K562 (cell line): ENCODE data around the gene PHF10. TPM values are rescaled to one million over a fixed set of nuclear protein-coding genes. Genes with fewer than 3 reads are reported as not detected.

ENCODE experiments used
- ATAC-seq: fragments of 200-7000 bp; cut with Tn5 transposase; 3 replicates; pipeline ENCODE4 v1.9.1; 2020; ENCODE audit warnings: moderate library complexity
- BruUV-seq: library from RNA; stranded (reverse); fragments of 400-500 nt; replicated peaks from 2 replicates; lab custom pipeline; 2021; lab: Mats Ljungman, UMichigan
- CTCF ChIA-PET: fragments of 300-600 bp; formaldehyde crosslinking; extraction: SDS; loops from one replicate; lab custom pipeline; 2021; ENCODE audit warnings: low intra/inter-chr PET ratio; lab: Yijun Ruan, JAX
- POLR2A ChIA-PET: fragments of 300-600, 350-650 bp; sonication (Branson Sonifier 250); formaldehyde crosslinking; extraction: SDS; loops from one replicate; lab custom pipeline; 2021; ENCODE audit warnings: antibody characterized with exemption, inconsistent platforms; lab: Yijun Ruan, JAX
- DNase-seq, 4 experiments: peaks; one replicate each; pipeline versions ENCODE4 v3.0.0 to v3.0.0-alpha.2; 2011 to 2018; ENCODE audit warnings: low spot score in 3 of 4, mixed read lengths in 3 of 4; ENCODE audit errors: extremely low read depth in 1 of 4
- FAIRE-seq: peaks from 2 replicates; lab custom pipeline; 2011; peaks lifted over from hg19 to GRCh38; lab: Jason Lieb, UNC
- H2AFZ ChIP-seq: 2 replicates; pipeline ENCODE4 v1.6.0; 2011; ENCODE audit warnings: low read depth, low read length, control low read depth, inconsistent platforms
- H3K27ac ChIP-seq: fragments of 200-600 bp; 3 replicates; pipeline ENCODE4 v1.8.0; 2011; ENCODE audit warnings: low read depth, mild to moderate bottlenecking, control low read depth, inconsistent platforms, low read length, moderate library complexity, mixed read lengths; ENCODE audit errors: extremely low read depth
- H3K27me3 ChIP-seq, 2 experiments: fragments of 300-600 bp in 1 of 2; 2 replicates in 1 of 2; 3 replicates in 1 of 2; pipeline versions ENCODE4 v1.6.0 to v1.8.0; 2011; ENCODE audit warnings: inconsistent platforms in 2 of 2, low read length in 2 of 2, mild to moderate bottlenecking in 1 of 2, mixed read lengths in 1 of 2, moderate library complexity in 1 of 2; ENCODE audit not compliant: control insufficient read depth in 2 of 2, insufficient read depth in 2 of 2
- H3K36me3 ChIP-seq: fragments of 300-600 bp; 3 replicates; pipeline ENCODE4 v1.8.0; 2011; ENCODE audit warnings: mild to moderate bottlenecking, low read length, inconsistent platforms; ENCODE audit not compliant: control insufficient read depth, insufficient read depth
- H3K4me1 ChIP-seq, 2 experiments: fragments of 200-600 bp in 1 of 2; replicated peaks in 1 of 2; 2 replicates in 1 of 2; 3 replicates in 1 of 2; pipeline versions ENCODE4 v1.5.1 to v1.8.0; 2011; ENCODE audit warnings: inconsistent platforms in 2 of 2, low read length in 2 of 2, mild to moderate bottlenecking in 1 of 2, mixed read lengths in 1 of 2, moderate library complexity in 1 of 2; ENCODE audit not compliant: control insufficient read depth in 2 of 2, insufficient read depth in 2 of 2
- H3K4me2 ChIP-seq: 2 replicates; pipeline ENCODE4 v1.6.1; 2011; ENCODE audit warnings: low read length, control low read depth, inconsistent platforms, mixed read lengths; ENCODE audit not compliant: insufficient read depth
- H3K4me3 ChIP-seq: fragments of 200-600 bp; sonication (generic), shearing (Covaris generic); 2 replicates; pipeline ENCODE4 v1.5.1; 2016; ENCODE audit warnings: control low read depth, inconsistent platforms
- H3K79me2 ChIP-seq: fragments of 200-600 bp; 3 replicates; pipeline ENCODE4 v1.8.0; 2011; ENCODE audit warnings: low read length, inconsistent platforms; ENCODE audit not compliant: control insufficient read depth, insufficient read depth
- H3K9ac ChIP-seq, 2 experiments: 2 replicates each; pipeline versions ENCODE4 v1.6.0 to v1.6.1; 2011; ENCODE audit warnings: low read depth in 2 of 2, low read length in 2 of 2, control low read depth in 1 of 2, inconsistent platforms in 1 of 2, mild to moderate bottlenecking in 1 of 2, mixed read lengths in 1 of 2; ENCODE audit not compliant: insufficient read depth in 1 of 2
- H3K9me1 ChIP-seq: one replicate; pipeline ENCODE4 v1.6.0; 2011; ENCODE audit warnings: inconsistent platforms, mild to moderate bottlenecking, low read length, moderate library complexity; ENCODE audit not compliant: control insufficient read depth, insufficient read depth
- H3K9me3 ChIP-seq: replicated peaks from 2 replicates; pipeline ENCODE4 v1.5.1; 2011; ENCODE audit warnings: low read depth, low read length, inconsistent platforms; ENCODE audit not compliant: control insufficient read depth, insufficient read depth
- H4K20me1 ChIP-seq: replicated peaks from 2 replicates; pipeline ENCODE4 v1.6.1; 2011; ENCODE audit warnings: low read length, inconsistent platforms, mixed read lengths; ENCODE audit not compliant: control insufficient read depth, insufficient read depth
- DNMT1 ChIP-seq: fragments of 450-650 bp; IDR thresholded peaks from 2 replicates; pipeline ENCODE4 v1.6.1; 2016; ENCODE audit warnings: antibody characterized with exemption, mild to moderate bottlenecking
- ELF4 ChIP-seq: fragments of 450-650 bp; formaldehyde crosslinking; IDR thresholded peaks from 2 replicates; pipeline ENCODE4 v1.4.0; 2022; ENCODE audit warnings: missing genetic modification characterization
- KDM1A ChIP-seq, 2 experiments: fragments of 450-650 bp; IDR thresholded peaks; 2 replicates each; pipeline ENCODE4 v1.6.1; 2016; ENCODE audit warnings: mild to moderate bottlenecking in 2 of 2
- KLF1 ChIP-seq: fragments of 450-650 bp; IDR thresholded peaks from 2 replicates; pipeline ENCODE4 v1.6.1; 2016; ENCODE audit warnings: missing genetic modification characterization, missing compliant biosample characterization
- MYBL2 ChIP-seq, 2 experiments: fragments of 450-650 bp in 1 of 2; sonication (generic) in 1 of 2; formaldehyde crosslinking in 1 of 2; IDR thresholded peaks; 2 replicates each; pipeline versions ENCODE4 v1.6.1 to v1.8.1; 2017 to 2022; ENCODE audit warnings: borderline replicate concordance in 1 of 2, inconsistent platforms in 1 of 2, low read depth in 1 of 2, mild to moderate bottlenecking in 1 of 2, missing genetic modification reagents in 1 of 2, moderate library complexity in 1 of 2
- ZBTB26 ChIP-seq: fragments of 450-650 bp; formaldehyde crosslinking; IDR thresholded peaks from 2 replicates; pipeline ENCODE4 v1.4.0; 2022; ENCODE audit warnings: missing genetic modification characterization
- ZNF12 ChIP-seq: sonication (generic); formaldehyde crosslinking; IDR thresholded peaks from 2 replicates; pipeline ENCODE4 v1.4.0; 2020; ENCODE audit warnings: mild to moderate bottlenecking, missing genetic modification reagents
- ZNF282 ChIP-seq: sonication (generic); formaldehyde crosslinking; IDR thresholded peaks from 2 replicates; pipeline ENCODE4 v1.8.1; 2023; ENCODE audit warnings: missing genetic modification reagents
- ZNF354B ChIP-seq: fragments of 250-450 bp; sonication (Bioruptor Pico); IDR thresholded peaks from 2 replicates; pipeline ENCODE4 v1.4.0; 2020
- WGBS: fragments of 100-300 bp; shearing (Covaris generic); methylation state at CpG from one replicate; pipeline ENCODE4 v1.1.6; 2016; ENCODE audit warnings: low coverage, mixed read lengths; ENCODE audit not compliant: insufficient coverage; ENCODE audit errors: missing lambda C conversion rate; 5-methylcytosine and 5-hydroxymethylcytosine counted together
- in situ Hi-C: fragments of 300-500 bp; cut with MboI; formaldehyde crosslinking; loops from 4 replicates; pipeline ENCODE4 v1.15.0; 2018; ENCODE audit warnings: inconsistent platforms, mixed read lengths
- intact Hi-C: fragments of 100-400 bp; cut with micrococcal nuclease; formaldehyde crosslinking; loops from 2 replicates; pipeline ENCODE4 v1.14.2; 2022
- polyA plus RNA-seq, 8 experiments: library from polyadenylated mRNA; depleted of rRNA in 4 of 8; stranded (reverse) in 5 of 8; unstranded in 3 of 8; fragments of >200 nt; fragmentation: Nextera tagmentation in 2 of 8; fragmentation: Illumina TruSeq in 1 of 8; extraction: Ambion mirVana in 2 of 8; extraction: Trizol in 1 of 8; gene quantifications; 2 replicates each; pipeline versions ENCODE4 v1.2.1 to v1.2.3, GENCODE V29; 2011 to 2014; ENCODE audit warnings: inconsistent platforms in 1 of 8, missing spikeins in 1 of 8
- total RNA-seq, 7 experiments: library from RNA; depleted of rRNA in 6 of 7; stranded (reverse); fragments of >200 nt in 6 of 7; fragmentation: Illumina TruSeq in 2 of 7; extraction: Trizol in 2 of 7; gene quantifications; 2 replicates each; pipeline versions ENCODE4 v1.2.1 to v1.2.3, GENCODE V29; 2011 to 2021; ENCODE audit warnings: low replicate concordance in 1 of 7
- TF ChIP-seq, protein P1 (sequence below): fragments of 450-650 bp; formaldehyde crosslinking; IDR thresholded peaks from 2 replicates; pipeline ENCODE4 v1.4.0; 2022; ENCODE audit warnings: missing genetic modification characterization
- TF ChIP-seq, protein P2 (sequence below): fragments of 450-650 bp; formaldehyde crosslinking; IDR thresholded peaks from 2 replicates; pipeline ENCODE4 v1.4.0; 2020; ENCODE audit warnings: mild to moderate bottlenecking, mixed read lengths
- TF ChIP-seq, protein P3 (sequence below): sonication (generic); formaldehyde crosslinking; IDR thresholded peaks from 2 replicates; pipeline ENCODE4 v1.8.1; 2023; ENCODE audit warnings: missing genetic modification reagents, mild to moderate bottlenecking, borderline replicate concordance

Gene PHF10
- total and polyA plus RNA-seq, 9 of the 15 experiments (the other 6 are each of a cell fraction or from before 2014, with no cell fraction given) = 23.9 to 88.9 (median 46.0) TPM

DNA sequence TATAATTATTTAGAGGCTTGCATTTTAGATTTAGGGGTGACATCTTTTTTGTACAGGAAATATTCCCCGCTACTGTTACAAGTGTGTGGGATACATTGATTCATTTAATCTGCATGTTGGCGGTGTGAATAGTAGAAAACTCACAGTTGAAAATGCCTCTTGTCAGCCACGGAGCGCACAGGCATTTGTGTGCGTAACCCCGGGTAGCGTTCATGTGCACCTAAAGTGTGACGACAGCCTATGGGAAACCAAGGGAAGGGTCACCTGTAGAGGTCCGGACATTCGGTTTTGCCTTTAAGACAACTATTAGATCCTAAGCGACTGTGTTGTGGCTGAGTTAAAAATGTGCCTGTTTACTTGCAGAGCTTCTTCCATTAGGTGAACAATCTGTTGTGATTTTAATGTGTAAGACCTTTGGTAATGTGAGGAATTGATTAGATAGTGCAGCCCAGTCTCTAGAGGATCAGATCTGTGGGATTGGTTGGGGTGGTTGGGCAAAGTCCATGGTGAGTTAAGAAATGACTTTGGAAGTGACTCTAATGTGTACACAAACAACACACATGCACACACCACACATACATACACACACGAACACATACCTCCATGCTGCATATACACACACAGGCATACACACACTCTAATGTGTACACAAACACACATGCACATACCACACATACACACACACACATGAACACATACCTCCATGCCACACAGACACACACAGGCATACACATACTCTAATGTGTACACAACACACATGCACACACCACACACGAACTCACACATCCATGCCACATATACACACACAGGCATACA lies 42.8 kb upstream of the PHF10 start:
- Histone ChIP-seq H3K79me2 (no peaks in the 10 kb centered on the region), H3K9me3 (no peaks in the 10 kb centered on the region), H3K9ac (no peak overlapping the region), H3K27ac (no peak overlapping the region), H3K27me3 (no peaks in the 10 kb centered on the region), H3K4me1 (no peaks in the 10 kb centered on the region), H3K9me1 (no peaks in the 10 kb centered on the region), H3K36me3 (peaks cover 60% of the 10 kb centered on the region), H3K4me2 (no peak overlapping the region), H4K20me1 (no peaks in the 10 kb centered on the region), H3K4me3 (no peak overlapping the region), H2AFZ (no peak overlapping the region)
- intact Hi-C loops (no loop called here), in situ Hi-C loops (no loop called here)
- FAIRE-seq (peak; percentile 63), DNase-seq (no peak), ATAC-seq (no peak)
- CTCF ChIA-PET = no interaction called here
- POLR2A ChIA-PET = no interaction called here
- no TSS peak for BruUV-seq
- 84% methylated on average over 13 of the region's 13 CpGs for WGBS
- TF ChIP-seq ZNF12 (CRISPR knock-in tag) (no peak), ELF4 (peak; percentile 62; the same call in 1 of the 2 replicates), ZNF282 (CRISPR knock-in tag) (no peak), DNMT1 (no peak), ZNF354B (CRISPR knock-in tag) (no peak), KDM1A (IDR thresholded peaks at IDR 0.05) (peak in 1 of 2 experiments; percentile 63; a peak in 1 of 4 replicates), MYBL2 (IDR thresholded peaks at IDR 0.05; ENCODE audit: low read depth) (peak; percentile 25; the same call in 1 of the 2 replicates), MYBL2 (CRISPR knock-in tag; IDR thresholded peaks at IDR 0.05; ENCODE audit: borderline replicate concordance) (no peak), ZBTB26 (0 out of 2 replicates have a peak, but pooled peaks have one; percentile 31), KLF1 (no peak)
- TF ChIP-seq, protein P1, sequence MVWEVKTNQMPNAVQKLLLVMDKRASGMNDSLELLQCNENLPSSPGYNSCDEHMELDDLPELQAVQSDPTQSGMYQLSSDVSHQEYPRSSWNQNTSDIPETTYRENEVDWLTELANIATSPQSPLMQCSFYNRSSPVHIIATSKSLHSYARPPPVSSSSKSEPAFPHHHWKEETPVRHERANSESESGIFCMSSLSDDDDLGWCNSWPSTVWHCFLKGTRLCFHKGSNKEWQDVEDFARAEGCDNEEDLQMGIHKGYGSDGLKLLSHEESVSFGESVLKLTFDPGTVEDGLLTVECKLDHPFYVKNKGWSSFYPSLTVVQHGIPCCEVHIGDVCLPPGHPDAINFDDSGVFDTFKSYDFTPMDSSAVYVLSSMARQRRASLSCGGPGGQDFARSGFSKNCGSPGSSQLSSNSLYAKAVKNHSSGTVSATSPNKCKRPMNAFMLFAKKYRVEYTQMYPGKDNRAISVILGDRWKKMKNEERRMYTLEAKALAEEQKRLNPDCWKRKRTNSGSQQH (CRISPR knock-in tag) = 0 out of 2 replicates have a peak, but pooled peaks have one; percentile 13
- TF ChIP-seq, protein P2, sequence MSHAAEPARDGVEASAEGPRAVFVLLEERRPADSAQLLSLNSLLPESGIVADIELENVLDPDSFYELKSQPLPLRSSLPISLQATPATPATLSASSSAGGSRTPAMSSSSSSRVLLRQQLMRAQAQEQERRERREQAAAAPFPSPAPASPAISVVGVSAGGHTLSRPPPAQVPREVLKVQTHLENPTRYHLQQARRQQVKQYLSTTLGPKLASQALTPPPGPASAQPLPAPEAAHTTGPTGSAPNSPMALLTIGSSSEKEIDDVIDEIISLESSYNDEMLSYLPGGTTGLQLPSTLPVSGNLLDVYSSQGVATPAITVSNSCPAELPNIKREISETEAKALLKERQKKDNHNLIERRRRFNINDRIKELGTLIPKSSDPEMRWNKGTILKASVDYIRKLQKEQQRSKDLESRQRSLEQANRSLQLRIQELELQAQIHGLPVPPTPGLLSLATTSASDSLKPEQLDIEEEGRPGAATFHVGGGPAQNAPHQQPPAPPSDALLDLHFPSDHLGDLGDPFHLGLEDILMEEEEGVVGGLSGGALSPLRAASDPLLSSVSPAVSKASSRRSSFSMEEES (CRISPR knock-in tag) = no peak
- TF ChIP-seq, protein P3, sequence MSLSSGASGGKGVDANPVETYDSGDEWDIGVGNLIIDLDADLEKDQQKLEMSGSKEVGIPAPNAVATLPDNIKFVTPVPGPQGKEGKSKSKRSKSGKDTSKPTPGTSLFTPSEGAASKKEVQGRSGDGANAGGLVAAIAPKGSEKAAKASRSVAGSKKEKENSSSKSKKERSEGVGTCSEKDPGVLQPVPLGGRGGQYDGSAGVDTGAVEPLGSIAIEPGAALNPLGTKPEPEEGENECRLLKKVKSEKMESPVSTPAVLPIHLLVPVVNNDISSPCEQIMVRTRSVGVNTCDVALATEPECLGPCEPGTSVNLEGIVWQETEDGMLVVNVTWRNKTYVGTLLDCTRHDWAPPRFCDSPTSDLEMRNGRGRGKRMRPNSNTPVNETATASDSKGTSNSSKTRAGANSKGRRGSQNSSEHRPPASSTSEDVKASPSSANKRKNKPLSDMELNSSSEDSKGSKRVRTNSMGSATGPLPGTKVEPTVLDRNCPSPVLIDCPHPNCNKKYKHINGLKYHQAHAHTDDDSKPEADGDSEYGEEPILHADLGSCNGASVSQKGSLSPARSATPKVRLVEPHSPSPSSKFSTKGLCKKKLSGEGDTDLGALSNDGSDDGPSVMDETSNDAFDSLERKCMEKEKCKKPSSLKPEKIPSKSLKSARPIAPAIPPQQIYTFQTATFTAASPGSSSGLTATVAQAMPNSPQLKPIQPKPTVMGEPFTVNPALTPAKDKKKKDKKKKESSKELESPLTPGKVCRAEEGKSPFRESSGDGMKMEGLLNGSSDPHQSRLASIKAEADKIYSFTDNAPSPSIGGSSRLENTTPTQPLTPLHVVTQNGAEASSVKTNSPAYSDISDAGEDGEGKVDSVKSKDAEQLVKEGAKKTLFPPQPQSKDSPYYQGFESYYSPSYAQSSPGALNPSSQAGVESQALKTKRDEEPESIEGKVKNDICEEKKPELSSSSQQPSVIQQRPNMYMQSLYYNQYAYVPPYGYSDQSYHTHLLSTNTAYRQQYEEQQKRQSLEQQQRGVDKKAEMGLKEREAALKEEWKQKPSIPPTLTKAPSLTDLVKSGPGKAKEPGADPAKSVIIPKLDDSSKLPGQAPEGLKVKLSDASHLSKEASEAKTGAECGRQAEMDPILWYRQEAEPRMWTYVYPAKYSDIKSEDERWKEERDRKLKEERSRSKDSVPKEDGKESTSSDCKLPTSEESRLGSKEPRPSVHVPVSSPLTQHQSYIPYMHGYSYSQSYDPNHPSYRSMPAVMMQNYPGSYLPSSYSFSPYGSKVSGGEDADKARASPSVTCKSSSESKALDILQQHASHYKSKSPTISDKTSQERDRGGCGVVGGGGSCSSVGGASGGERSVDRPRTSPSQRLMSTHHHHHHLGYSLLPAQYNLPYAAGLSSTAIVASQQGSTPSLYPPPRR (CRISPR knock-in tag) = no peak
